ENCODE results near the gene TDP1.

DNA sequence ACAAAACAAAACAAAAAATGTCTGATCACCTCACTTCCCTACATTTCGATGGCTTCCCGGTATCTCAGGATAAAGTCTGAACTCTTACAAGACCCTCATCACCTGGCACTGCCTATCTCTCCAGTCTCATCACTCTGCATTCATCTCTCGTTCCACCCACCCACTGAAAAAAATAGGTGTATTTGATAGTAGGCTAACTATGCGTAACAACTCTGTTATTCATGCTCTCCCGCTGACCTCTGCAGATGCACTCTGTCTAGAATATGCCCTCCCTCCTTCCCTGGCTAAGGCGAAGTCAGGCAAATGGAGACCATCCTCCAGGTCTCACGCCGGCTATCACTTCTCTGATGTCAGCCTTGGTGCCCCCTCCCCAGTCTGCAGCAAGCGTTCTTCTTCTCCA, 46.1 kb upstream of the TDP1 start:
- TF ChIP-seq, protein P1, sequence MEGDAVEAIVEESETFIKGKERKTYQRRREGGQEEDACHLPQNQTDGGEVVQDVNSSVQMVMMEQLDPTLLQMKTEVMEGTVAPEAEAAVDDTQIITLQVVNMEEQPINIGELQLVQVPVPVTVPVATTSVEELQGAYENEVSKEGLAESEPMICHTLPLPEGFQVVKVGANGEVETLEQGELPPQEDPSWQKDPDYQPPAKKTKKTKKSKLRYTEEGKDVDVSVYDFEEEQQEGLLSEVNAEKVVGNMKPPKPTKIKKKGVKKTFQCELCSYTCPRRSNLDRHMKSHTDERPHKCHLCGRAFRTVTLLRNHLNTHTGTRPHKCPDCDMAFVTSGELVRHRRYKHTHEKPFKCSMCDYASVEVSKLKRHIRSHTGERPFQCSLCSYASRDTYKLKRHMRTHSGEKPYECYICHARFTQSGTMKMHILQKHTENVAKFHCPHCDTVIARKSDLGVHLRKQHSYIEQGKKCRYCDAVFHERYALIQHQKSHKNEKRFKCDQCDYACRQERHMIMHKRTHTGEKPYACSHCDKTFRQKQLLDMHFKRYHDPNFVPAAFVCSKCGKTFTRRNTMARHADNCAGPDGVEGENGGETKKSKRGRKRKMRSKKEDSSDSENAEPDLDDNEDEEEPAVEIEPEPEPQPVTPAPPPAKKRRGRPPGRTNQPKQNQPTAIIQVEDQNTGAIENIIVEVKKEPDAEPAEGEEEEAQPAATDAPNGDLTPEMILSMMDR (IDR thresholded peaks at IDR 0.05), result no peak
- TF ChIP-seq POLR2A (IDR thresholded peaks at IDR 0.05), result no peak
